ENCODE results near the gene CKAP2L. TPM values are rescaled to one million over a fixed set of nuclear protein-coding genes. Genes with fewer than 3 reads are reported as not detected.

CKAP2L gene
- total RNA-seq, 1 experiment from 2014 or later: 23.3 TPM

GRCh38 chr2:112737542-112738232 lies 26.7 kb downstream of the CKAP2L start:
- Histone ChIP-seq H4K91ac (ENCODE audit: insufficient read length, low read depth, low read length) (no peak overlapping the region), H3K27ac (ENCODE audit: insufficient read length, low read depth, low read length) (no peak overlapping the region), H3K4me2 (ENCODE audit: insufficient read depth, insufficient read length, low read length) (no peak overlapping the region), H3K23me2 (ENCODE audit: insufficient read length, low read depth, low read length, poor library complexity, severe bottlenecking) (no peaks in the 10 kb centered on the region), H3K79me2 (ENCODE audit: insufficient read depth, low read length) (no peaks in the 10 kb centered on the region), H3K79me1 (ENCODE audit: insufficient read depth, low read depth, low read length, poor library complexity, severe bottlenecking) (no peaks in the 10 kb centered on the region), H3K14ac (ENCODE audit: insufficient read depth, low read length) (no peak overlapping the region), H3K9me3 (ENCODE audit: control insufficient read depth, low read depth, low read length) (no peaks in the 10 kb centered on the region), H2BK12ac (ENCODE audit: insufficient read length, low read depth, low read length) (no peak overlapping the region), H3K56ac (ENCODE audit: insufficient read length, low read depth, low read length) (no peak overlapping the region), H3K4ac (ENCODE audit: low read depth, low read length) (no peak overlapping the region), H3K18ac (ENCODE audit: insufficient read length, low read depth, low read length) (no peak overlapping the region), H2AFZ (ENCODE audit: low read length) (no peak overlapping the region), H4K8ac (replicated peaks; ENCODE audit: insufficient read length, low read depth, low read length) (no peak overlapping the region), H3K23ac (ENCODE audit: insufficient read length, low read depth, low read length) (no peak overlapping the region), H4K20me1 (ENCODE audit: control insufficient read depth, insufficient read depth, insufficient read length) (no peaks in the 10 kb centered on the region), H3T11ph (ENCODE audit: low read length) (no peak overlapping the region), H2AK5ac (ENCODE audit: insufficient read length, low read length) (no peak overlapping the region), H2BK15ac (ENCODE audit: low read depth, low read length) (no peak overlapping the region), H3K9ac (ENCODE audit: extremely low read depth, insufficient read length, low read length) (no peak overlapping the region), H3K27me3 (ENCODE audit: insufficient read depth, low read length) (no peaks in the 10 kb centered on the region), H2BK20ac (ENCODE audit: low read depth, low read length, poor library complexity, severe bottlenecking) (no peak overlapping the region), H4K5ac (ENCODE audit: insufficient read length, low read depth, low read length) (no peak overlapping the region), H3K4me1 (ENCODE audit: insufficient read depth, low read length) (no peaks in the 10 kb centered on the region), H2BK5ac (ENCODE audit: insufficient read length, low read length) (no peak overlapping the region), H2BK120ac (ENCODE audit: low read depth, low read length, poor library complexity, severe bottlenecking) (no peak overlapping the region)
- H3K9me3 Mint-ChIP-seq: no peaks in the 10 kb centered on the region
- no CpG with 5 or more reads among the region's 1 CpG for WGBS (ENCODE audit: extremely low coverage, insufficient read length, low lambda C conversion rate)
- H3K27ac Mint-ChIP-seq: no peak overlapping the region
- H3K4me1 Mint-ChIP-seq: no peaks in the 10 kb centered on the region
- peaks cover 3 to 55% (median 54%) of the 10 kb centered on the region in 3 experiments; a peak in 5 of 7 replicates for H3K36me3 Mint-ChIP-seq (ENCODE audit: insufficient read depth in 1 of 3, low read depth in 3 of 3)
- no peaks in the 10 kb centered on the region for H3K27me3 Mint-ChIP-seq (ENCODE audit: low read depth)
- no peak for DNase-seq
- H3K4me3 Mint-ChIP-seq: no peak overlapping the region
- TF ChIP-seq CTCF (conservative IDR thresholded peaks at IDR 0.05): no peak
